Dermis microvascular lymphatic vessel endothelial cell (primary cell): ENCODE results near the gene FBN2. TPM values are rescaled to one million over a fixed set of nuclear protein-coding genes. Genes with fewer than 3 reads are reported as not detected.

ENCODE experiments used
- DNase-seq, 2 donors: peaks; one replicate each; pipeline versions ENCODE4 v3.0.0 to v3.0.0-alpha.2; 2010; ENCODE audit warnings: low read depth in 2 of 2
- total RNA-seq: library from RNA; depleted of rRNA; stranded (reverse); fragments of >200 nt; gene quantifications from 2 replicates; pipeline ENCODE4 v1.2.1, GENCODE V29; 2014

FBN2 gene
- total RNA-seq, result 0.13 and 0.38 TPM in 2 replicates

- no peak for DNase-seq
These were observed at the start of gene FBN2 for GRCh38 chr5:128538000-128538249. FBN2 (minus strand) TSS chr5:128538245; CDS start chr5:128537603, 642 bp downstream.

- no peak for DNase-seq
These were observed 49.2 kb upstream of the FBN2 start for GRCh38 chr5:128587275-128587674.

DNA sequence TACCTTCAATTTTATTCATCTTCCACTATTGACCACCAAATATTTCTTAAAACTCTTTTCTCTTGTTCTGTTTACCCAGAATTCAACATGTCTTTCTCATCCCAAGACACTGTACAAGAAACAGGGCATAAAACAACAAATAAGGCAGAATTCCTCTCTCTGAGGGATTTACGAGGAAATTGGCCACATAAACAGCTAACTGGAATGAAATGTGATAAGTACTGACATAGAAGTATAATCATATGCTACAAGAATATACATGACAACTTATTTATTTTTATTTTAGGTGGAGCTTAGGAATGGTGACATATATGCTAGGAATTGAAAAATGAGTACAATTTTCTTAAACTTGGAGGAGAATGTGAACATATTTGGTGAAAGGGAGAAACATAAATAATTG is 48.8 kb upstream of the FBN2 start:
- DNase-seq, result no peak

DNA sequence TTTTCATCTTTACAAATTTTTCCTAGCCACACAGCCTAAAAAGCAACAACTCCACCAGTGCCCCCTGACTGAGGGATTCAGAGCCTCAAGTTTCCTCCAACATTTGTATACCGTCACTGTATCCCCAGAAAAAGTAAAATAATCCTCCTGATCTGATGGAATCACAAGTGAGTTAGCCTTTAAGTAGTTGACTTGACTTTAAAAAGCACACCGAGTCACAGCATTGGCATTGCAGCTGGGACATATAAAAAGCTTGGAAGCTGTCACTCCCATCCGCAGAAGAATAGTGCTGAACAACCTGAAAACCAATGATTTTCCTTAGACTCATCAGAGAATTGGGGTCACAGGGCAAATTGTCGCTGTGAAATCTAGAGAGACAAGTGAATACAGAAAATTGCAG is 41.6 kb upstream of the FBN2 start:
- DNase-seq, result no peak

DNA sequence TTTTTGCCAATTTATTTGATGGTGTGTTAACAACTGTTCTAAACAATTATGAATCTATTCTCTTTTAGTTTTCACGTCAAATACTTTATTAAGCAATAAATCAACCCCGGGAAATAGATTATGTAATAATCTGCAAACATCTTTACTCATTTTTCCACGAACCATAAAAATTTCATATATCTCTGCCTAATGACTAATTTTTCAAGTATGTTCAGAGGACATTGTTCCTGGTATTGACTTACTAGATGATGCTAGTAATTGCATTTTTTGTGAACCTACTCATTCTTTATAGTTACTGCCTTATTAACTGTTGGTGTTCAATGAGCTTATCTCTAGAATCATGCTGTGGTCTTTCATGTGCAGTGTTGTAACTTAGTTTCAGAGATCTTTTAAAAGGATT is 41.0 kb upstream of the FBN2 start:
- no peak for DNase-seq

DNA sequence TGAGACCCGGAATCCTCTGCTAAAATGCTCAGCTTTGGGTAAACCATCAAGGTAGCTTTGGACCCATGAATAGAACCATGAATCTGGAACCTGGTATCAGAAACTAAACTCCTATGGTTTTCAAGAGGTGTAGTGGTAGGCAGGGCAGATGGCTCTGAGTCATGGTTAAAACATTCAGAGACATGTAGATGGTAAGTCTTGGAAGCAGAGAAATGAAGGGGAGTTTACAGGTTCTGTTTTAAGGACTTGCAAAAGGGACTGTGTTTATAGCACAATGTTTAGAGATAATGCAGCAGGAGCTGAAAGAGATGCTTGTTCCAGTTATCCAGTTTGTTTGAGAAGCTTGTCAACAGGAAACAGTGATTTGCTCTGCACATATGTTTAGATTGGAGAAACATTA is 36.0 kb upstream of the FBN2 start:
- no peak for DNase-seq

DNA sequence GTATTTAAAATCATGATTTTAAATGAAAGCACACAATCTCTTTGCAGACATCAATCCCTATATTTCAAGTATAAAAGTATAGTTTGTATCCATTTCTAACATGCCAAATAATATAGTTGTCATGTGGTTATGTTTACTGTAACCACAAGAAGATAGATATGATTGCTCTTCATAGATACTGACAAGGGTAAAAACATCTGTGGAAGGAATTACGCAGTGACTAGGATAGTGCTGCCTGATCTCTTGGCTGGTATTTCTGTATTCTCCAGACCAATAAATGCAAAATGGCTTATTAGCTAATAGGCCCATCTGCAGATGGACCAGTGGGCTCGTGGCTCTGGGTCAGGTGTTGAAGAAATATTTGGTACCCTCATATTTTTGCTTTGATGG is 34.9 kb upstream of the FBN2 start:
- no peak for DNase-seq

- DNase-seq, result no peak
These were observed 34.2 kb upstream of the FBN2 start for GRCh38 chr5:128572051-128572929.

- DNase-seq, result no peak
These were observed 28.1 kb upstream of the FBN2 start for GRCh38 chr5:128566178-128566577.

GRCh38 chr5:128559300-128560297 is 21.6 kb upstream of the FBN2 start:
- no peak for DNase-seq

- DNase-seq, result no peak
These were observed 15.7 kb upstream of the FBN2 start for GRCh38 chr5:128553747-128554146.

- DNase-seq, result no peak
These were observed 13.4 kb upstream of the FBN2 start for GRCh38 chr5:128551476-128551875.

DNA sequence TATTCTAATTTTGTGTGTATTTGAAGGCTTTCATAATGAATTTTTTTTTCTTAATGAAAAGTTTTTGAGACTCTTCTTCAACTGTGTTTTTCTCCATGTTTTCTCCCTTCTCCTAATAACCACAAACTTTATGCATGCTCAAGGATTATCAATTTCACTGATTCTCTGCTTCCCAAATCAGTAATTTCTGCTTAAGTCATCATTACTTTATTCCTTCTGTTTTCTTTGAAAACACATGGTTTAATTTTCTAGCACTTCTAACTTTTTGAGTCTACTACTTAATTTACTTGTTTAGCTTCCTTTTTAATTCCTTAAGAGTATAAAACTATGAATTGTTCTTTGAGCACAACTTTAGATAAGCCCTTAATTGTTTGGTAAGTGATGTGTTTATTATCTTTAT is 11.5 kb upstream of the FBN2 start:
- no peak for DNase-seq

GRCh38 chr5:128546658-128547281 is 8.7 kb upstream of the FBN2 start:
- DNase-seq, result no peak

- no peak for DNase-seq
These were observed 3.3 kb upstream of the FBN2 start for GRCh38 chr5:128541385-128541784.

- DNase-seq, result no peak
These were observed 989 bp upstream of the FBN2 start for GRCh38 chr5:128539038-128539429.

DNA sequence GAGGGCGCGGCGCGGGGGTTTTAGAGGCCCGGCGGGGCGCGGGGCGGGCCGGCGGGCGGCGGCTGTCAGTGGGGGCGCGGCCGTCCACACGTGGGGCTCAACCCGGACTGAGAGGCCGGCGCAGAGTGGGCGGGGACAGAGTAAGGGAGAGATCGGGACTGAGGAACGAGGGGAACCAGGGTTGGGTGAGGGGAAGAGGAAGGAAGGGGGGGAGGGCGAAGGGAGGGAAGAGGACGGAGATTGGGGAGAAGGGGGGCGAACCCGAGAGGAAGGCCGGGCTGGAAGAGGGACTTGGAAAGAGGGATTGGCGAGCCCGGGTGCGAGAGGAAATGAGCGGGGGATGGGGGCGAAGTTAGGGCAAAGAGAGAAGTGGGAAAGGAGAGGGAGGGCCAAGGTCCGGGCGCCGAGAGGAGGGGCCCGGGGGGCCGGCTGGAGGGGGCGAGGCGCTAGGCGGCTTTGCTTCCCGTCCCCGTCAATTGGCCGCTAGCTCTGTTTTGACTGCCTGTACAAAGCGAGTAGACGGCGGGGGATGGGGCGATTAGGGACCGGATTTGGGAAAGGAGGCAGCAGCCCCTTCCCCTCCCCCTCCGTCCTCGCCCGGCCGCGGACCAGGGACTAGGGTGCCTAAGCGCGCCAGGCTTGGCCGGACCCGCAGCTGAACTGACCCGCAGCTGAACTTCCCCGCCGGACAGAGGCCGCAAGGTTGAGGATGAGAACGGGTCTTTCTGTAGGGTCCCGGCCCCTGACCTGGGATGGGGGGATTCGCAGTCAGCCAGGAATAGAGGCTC is 399 bp upstream of the FBN2 start:
- no peak for DNase-seq

DNA sequence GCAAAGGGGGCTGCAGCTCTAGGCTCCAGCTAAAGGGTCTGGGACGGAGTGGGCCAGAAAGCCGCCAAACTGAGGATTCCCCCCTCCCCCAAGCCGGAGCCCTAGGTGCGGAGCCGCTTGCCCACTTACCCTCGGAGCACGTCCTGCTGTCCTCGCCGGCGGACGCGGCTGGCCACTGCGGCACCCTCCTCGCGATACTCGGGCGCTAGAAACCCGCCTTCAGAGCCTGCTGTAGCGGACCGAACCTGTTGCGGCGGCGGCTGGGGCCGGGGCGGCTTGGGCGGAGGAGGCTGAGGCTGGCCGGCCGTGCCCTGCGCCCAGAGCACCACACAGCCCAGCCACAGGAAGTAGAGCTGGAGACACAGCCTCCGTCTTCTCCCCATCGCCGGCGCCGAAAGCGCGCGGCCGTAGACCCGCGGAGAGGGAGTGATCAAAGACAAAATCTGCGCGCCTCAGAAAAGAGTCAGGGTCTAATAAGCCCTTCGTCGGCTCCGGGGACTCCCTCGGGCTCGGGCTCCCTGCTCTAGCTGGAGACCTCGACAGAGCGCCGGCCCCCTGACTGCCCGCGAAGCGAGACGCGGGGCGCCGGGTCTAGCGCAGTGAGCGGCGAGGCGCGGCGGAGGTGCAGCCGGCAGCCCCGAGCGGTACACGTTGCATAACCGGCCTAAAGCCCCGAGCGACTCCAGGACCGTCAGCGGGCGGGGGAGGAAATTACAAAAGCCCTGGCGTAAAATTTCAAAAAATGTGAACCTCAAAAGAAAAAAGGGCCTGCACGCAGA is 635 bp downstream of the FBN2 start:
- DNase-seq, result peak in 1 of 2 donors; percentile 11

DNA sequence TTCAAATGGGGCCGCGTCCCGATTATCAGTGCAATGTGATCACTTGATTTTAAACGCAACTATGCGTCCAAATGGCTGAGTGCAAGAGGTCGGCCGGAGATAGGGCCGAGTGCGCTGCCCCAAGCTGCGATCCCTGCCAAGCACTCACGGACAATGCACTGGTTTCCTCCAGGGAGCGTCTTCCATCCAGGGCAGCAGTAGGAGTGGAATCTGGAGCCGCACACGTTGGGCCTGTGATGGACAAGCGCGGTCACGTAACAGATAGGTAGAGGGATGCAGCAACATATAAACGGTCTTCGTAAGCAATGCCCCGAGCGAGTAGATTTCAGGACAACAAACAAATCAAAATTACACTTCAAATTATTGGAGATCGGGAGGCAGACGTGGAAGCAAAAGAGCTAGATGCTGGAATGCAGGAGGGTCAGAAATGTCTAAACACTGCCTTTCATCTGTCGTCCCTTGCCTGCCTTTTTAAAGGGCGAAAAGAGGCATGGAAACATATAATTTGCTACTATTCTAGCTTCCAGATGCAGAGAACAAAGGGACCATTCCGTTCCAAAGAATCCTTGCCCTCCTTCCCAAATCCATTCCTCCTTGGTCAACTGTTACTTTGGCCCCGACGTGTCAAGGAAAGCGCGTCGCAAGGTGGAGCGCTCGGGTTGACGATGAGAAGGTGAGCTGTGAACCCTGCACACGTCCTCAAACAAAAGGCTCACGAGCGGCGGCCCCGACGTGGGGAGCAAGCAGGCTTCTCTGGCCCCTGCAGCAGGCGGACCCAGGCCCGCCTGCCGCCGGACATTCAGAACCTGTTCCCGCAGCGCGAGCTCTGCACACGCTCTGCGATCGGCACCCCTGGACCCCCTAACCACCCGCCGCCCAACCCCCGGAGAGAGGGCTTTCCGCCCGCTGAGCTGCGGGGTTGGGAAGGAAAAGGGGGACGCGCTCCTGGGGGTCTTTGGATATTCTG is 1.5 kb downstream of the FBN2 start:
- DNase-seq, result no peak
